Lower leg skin (tissue), 4 donors: ENCODE measurements around the gene MYO15B. TPM values are rescaled to one million over a fixed set of nuclear protein-coding genes. Genes with fewer than 3 reads are reported as not detected.

Source experiments
- DNase-seq, 2 donors: peaks; one replicate each; pipeline ENCODE4 v3.0.0-alpha.2; 2019; ENCODE audit warnings: low spot score in 2 of 2
- H3K4me3 ChIP-seq: fragments of 200-600 bp; sonication (generic); 2 replicates; pipeline ENCODE4 v1.5.1; 2017; ENCODE audit warnings: mild to moderate bottlenecking, low read depth; ENCODE audit not compliant: poor library complexity, severe bottlenecking
- CTCF ChIP-seq, 3 donors: fragments of 450-650 bp; IDR thresholded peaks; one replicate each; pipeline ENCODE4 v1.5.1; 2016; ENCODE audit warnings: antibody characterized with exemption in 3 of 3, mild to moderate bottlenecking in 3 of 3, moderate library complexity in 2 of 3
- POLR2A ChIP-seq, 2 donors: fragments of 450-650 bp; IDR thresholded peaks; one replicate each; pipeline ENCODE4 v1.6.1; 2016 to 2017; ENCODE audit warnings: antibody characterized with exemption in 2 of 2, mild to moderate bottlenecking in 1 of 2, moderate library complexity in 1 of 2
- whole genome bisulfite sequencing, 2 donors: methylation state at CpG; one replicate each; pipeline ENCODE4 v1.1.5; 2018; 5-methylcytosine and 5-hydroxymethylcytosine counted together
- intact Hi-C: fragments of 100-400 bp; cut with DNase I; formaldehyde crosslinking; loops from one replicate; pipeline ENCODE4 v1.15.0; 2023; ENCODE audit warnings: low total_unique reads
- total RNA-seq, 4 donors: library from RNA; depleted of rRNA; stranded (reverse); fragments of >200 nt; gene quantifications; one replicate each; pipeline ENCODE4 v1.1.0, GENCODE V29; 2016

MYO15B gene
- total RNA-seq, 4 donors from 2014 or later, result 32.1 to 103 (median 38.9) TPM

GRCh38 chr17:75652341-75652740 lies 64.7 kb downstream of the MYO15B start:
- no peak overlapping the region for H3K4me3 ChIP-seq
- TF ChIP-seq CTCF (IDR thresholded peaks at IDR 0.05) (no peak), POLR2A (IDR thresholded peaks at IDR 0.05) (no peak)
- WGBS, 2 donors, result 91 to 98% methylated on average over 5 of the region's 5 CpGs
- intact Hi-C loops, result loop anchor here (5.0 kb wide), 1 partner anchor 50 kb away; no protein-coding TSS in a partner anchor
- no peak for DNase-seq

GRCh38 chr17:75652934-75653549 lies 65.4 kb downstream of the MYO15B start:
- TF ChIP-seq CTCF (IDR thresholded peaks at IDR 0.05), result no peak
- no peak for TF ChIP-seq POLR2A (IDR thresholded peaks at IDR 0.05)
- intact Hi-C loops, result loop anchor here (5.0 kb wide), 1 partner anchor 51 kb away; no protein-coding TSS in a partner anchor
- 61 to 70% methylated on average over 6 of the region's 6 CpGs for WGBS, 2 donors
- H3K4me3 ChIP-seq, result no peak overlapping the region
- no peak for DNase-seq

GRCh38 chr17:75654176-75654575 lies 66.6 kb downstream of the MYO15B start:
- no peak overlapping the region for H3K4me3 ChIP-seq
- intact Hi-C loops, result loop anchor here (5.0 kb wide), 1 partner anchor 52 kb away; no protein-coding TSS in a partner anchor
- DNase-seq, result no peak
- WGBS, 2 donors, result 16 to 17% methylated on average over 2 of the region's 2 CpGs
- TF ChIP-seq POLR2A (IDR thresholded peaks at IDR 0.05) (no peak), CTCF (IDR thresholded peaks at IDR 0.05) (no peak)

- intact Hi-C loops, result no loop called here
- H3K4me3 ChIP-seq, result no peak overlapping the region
- DNase-seq, result no peak
- 73% methylated on average over 5 of the region's 5 CpGs for WGBS, 2 donors
- no peak for TF ChIP-seq CTCF (IDR thresholded peaks at IDR 0.05)
- TF ChIP-seq POLR2A (IDR thresholded peaks at IDR 0.05), result no peak
Measured at GRCh38 chr17:75658237-75658636, 70.6 kb downstream of the MYO15B start.

- no peak overlapping the region for H3K4me3 ChIP-seq
- DNase-seq, result no peak
- intact Hi-C loops, result no loop called here
- no peak for TF ChIP-seq POLR2A (IDR thresholded peaks at IDR 0.05)
- TF ChIP-seq CTCF (IDR thresholded peaks at IDR 0.05), result no peak
- WGBS, 2 donors, result 91% methylated on average over 4 of the region's 4 CpGs
Measured at GRCh38 chr17:75661531-75661930, 73.9 kb downstream of the MYO15B start.

- H3K4me3 ChIP-seq, result no peak overlapping the region
- no peak for DNase-seq
- no peak for TF ChIP-seq CTCF (IDR thresholded peaks at IDR 0.05)
- TF ChIP-seq POLR2A (IDR thresholded peaks at IDR 0.05), result no peak
- 91 to 97% methylated on average over 9 of the region's 9 CpGs for WGBS, 2 donors
- intact Hi-C loops, result no loop called here
Measured at GRCh38 chr17:75662511-75662910, 74.9 kb downstream of the MYO15B start.
